HepG2 (cell line): ENCODE data around the gene BIK. TPM values are rescaled to one million over a fixed set of nuclear protein-coding genes. Genes with fewer than 3 reads are reported as not detected.

Experiments
- ARID2 ChIP-seq: sonication (generic); formaldehyde crosslinking; IDR thresholded peaks from 2 replicates; pipeline ENCODE4 v1.8.1; 2022; ENCODE audit warnings: mild to moderate bottlenecking, missing genetic modification reagents, borderline replicate concordance
- HNRNPLL ChIP-seq: fragments of 200-400 bp; formaldehyde crosslinking; IDR thresholded peaks from 2 replicates; pipeline ENCODE4 v1.6.1; 2017; ENCODE audit warnings: mild to moderate bottlenecking, low read depth, low read length; ENCODE audit not compliant: poor library complexity, severe bottlenecking
- KDM4B ChIP-seq: sonication (generic); formaldehyde crosslinking; IDR thresholded peaks from 2 replicates; pipeline ENCODE4 v1.4.0; 2020; ENCODE audit warnings: missing genetic modification reagents
- KDM5B ChIP-seq: sonication (generic); formaldehyde crosslinking; IDR thresholded peaks from 2 replicates; pipeline ENCODE4 v1.4.0; 2020; ENCODE audit warnings: missing genetic modification reagents, mild to moderate bottlenecking, borderline replicate concordance
- POGZ ChIP-seq: sonication (generic); formaldehyde crosslinking; IDR thresholded peaks from 2 replicates; pipeline ENCODE4 v1.4.0; 2020; ENCODE audit warnings: mild to moderate bottlenecking, missing genetic modification reagents
- RARA ChIP-seq: IDR thresholded peaks from 2 replicates; pipeline ENCODE4 v1.6.1; 2016; ENCODE audit warnings: missing genetic modification reagents, missing compliant biosample characterization
- SAFB2 ChIP-seq: sonication (generic); formaldehyde crosslinking; IDR thresholded peaks from 2 replicates; pipeline ENCODE4 v1.5.1; 2020; ENCODE audit warnings: missing genetic modification reagents, low read depth, mild to moderate bottlenecking, borderline replicate concordance
- SOX5 ChIP-seq: IDR thresholded peaks from 2 replicates; pipeline ENCODE4 v1.6.1; 2016; ENCODE audit warnings: borderline replicate concordance
- SP4 ChIP-seq: sonication (generic); formaldehyde crosslinking; IDR thresholded peaks from 2 replicates; pipeline ENCODE4 v1.8.1; 2023; ENCODE audit warnings: mild to moderate bottlenecking, missing genetic modification reagents
- STAG1 ChIP-seq: sonication (generic); formaldehyde crosslinking; IDR thresholded peaks from 2 replicates; pipeline ENCODE4 v1.4.0; 2020; ENCODE audit warnings: missing genetic modification reagents
- ZBTB25 ChIP-seq: IDR thresholded peaks from 2 replicates; pipeline ENCODE4 v1.6.1; 2018; ENCODE audit warnings: missing genetic modification reagents
- ZNF224 ChIP-seq: sonication (generic); formaldehyde crosslinking; IDR thresholded peaks from 2 replicates; pipeline ENCODE4 v1.5.0; 2020; ENCODE audit warnings: mild to moderate bottlenecking, missing genetic modification reagents
- ZNF235 ChIP-seq: sonication (generic); formaldehyde crosslinking; IDR thresholded peaks from 2 replicates; pipeline ENCODE4 v1.8.1; 2023; ENCODE audit warnings: mild to moderate bottlenecking, missing genetic modification reagents, borderline replicate concordance
- ZNF280B ChIP-seq: sonication (generic); formaldehyde crosslinking; IDR thresholded peaks from 2 replicates; pipeline ENCODE4 v1.5.0; 2020; ENCODE audit warnings: missing genetic modification reagents, mild to moderate bottlenecking, borderline replicate concordance
- ZNF784 ChIP-seq: sonication (generic); formaldehyde crosslinking; IDR thresholded peaks from 2 replicates; pipeline ENCODE4 v1.5.1; 2020; ENCODE audit warnings: missing genetic modification reagents, mild to moderate bottlenecking, borderline replicate concordance
- polyA plus RNA-seq, 8 experiments: library from polyadenylated mRNA; depleted of rRNA in 3 of 8; stranded (reverse) in 7 of 8; unstranded in 1 of 8; fragments of >200 nt; fragmentation: Illumina TruSeq in 4 of 8; extraction: Trizol in 4 of 8; gene quantifications; 2 replicates each; pipeline versions ENCODE4 v1.2.1 to v1.2.3, GENCODE V29; 2011 to 2016; ENCODE audit warnings: low read depth in 4 of 8, missing spikeins in 1 of 8, mixed read lengths in 1 of 8; ENCODE audit not compliant: insufficient read depth in 1 of 8
- total RNA-seq, 5 experiments: library from RNA; depleted of rRNA; stranded (reverse); fragments of >200 nt; fragmentation: Illumina TruSeq; extraction: Trizol; gene quantifications; 2 replicates each; pipeline ENCODE4 v1.2.3, GENCODE V29; 2016; ENCODE audit warnings: low read depth in 1 of 5
- TF ChIP-seq, protein P1 (sequence below): sonication (generic); formaldehyde crosslinking; IDR thresholded peaks from 2 replicates; pipeline ENCODE4; 2020; ENCODE audit warnings: missing genetic modification reagents, mild to moderate bottlenecking, borderline replicate concordance
- TF ChIP-seq, protein P2 (sequence below): sonication (generic); formaldehyde crosslinking; IDR thresholded peaks from 2 replicates; pipeline ENCODE4 v1.5.1; 2020; ENCODE audit warnings: missing genetic modification reagents, mild to moderate bottlenecking, borderline replicate concordance
- TF ChIP-seq, protein P3 (sequence below): sonication (generic); formaldehyde crosslinking; IDR thresholded peaks from 2 replicates; pipeline ENCODE4 v1.5.1; 2020; ENCODE audit warnings: mild to moderate bottlenecking, missing genetic modification reagents, moderate library complexity

BIK gene
- total and polyA plus RNA-seq, 2 of the 13 experiments (the other 11 are each of a cell fraction or from before 2014, with no cell fraction given): 0.54 to 0.80 TPM

DNA sequence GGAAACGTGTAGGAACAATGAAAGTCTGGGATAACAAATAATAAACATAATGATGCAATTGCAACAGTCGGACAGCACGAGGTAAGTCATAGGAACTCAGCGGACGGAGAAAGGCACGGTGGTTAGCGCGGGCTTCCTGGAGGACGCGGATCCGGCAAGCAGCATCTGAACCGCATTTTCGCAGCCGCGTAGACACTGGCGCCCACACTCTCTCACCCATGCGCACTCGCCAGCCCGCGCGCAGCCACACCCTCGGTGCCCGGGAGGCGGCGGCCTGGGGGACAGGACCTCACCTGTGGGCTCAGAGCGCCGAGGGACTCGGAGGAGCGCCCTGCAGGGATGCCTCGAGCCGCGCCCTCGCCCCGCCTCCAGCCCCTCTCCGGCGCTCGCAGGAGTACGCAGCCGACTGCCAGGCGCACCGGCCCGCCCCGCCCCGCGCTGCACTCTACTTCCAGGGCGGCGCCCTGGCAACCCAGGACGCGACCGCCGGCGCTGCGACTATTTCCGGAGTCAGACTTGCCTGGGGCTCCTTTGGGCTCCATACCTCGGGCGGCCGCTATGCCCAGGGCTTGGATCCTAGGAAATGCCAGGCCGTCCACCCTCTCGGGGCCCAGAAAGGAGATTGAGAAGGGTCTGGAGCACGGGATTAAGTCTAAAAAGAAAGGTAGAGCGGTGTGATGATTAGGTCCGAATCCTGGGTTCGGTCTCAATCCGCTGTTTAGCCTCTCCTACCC lies 21.4 kb upstream of the BIK start, which contains the start of gene TTLL1 (continued):
- TF ChIP-seq, protein P1, sequence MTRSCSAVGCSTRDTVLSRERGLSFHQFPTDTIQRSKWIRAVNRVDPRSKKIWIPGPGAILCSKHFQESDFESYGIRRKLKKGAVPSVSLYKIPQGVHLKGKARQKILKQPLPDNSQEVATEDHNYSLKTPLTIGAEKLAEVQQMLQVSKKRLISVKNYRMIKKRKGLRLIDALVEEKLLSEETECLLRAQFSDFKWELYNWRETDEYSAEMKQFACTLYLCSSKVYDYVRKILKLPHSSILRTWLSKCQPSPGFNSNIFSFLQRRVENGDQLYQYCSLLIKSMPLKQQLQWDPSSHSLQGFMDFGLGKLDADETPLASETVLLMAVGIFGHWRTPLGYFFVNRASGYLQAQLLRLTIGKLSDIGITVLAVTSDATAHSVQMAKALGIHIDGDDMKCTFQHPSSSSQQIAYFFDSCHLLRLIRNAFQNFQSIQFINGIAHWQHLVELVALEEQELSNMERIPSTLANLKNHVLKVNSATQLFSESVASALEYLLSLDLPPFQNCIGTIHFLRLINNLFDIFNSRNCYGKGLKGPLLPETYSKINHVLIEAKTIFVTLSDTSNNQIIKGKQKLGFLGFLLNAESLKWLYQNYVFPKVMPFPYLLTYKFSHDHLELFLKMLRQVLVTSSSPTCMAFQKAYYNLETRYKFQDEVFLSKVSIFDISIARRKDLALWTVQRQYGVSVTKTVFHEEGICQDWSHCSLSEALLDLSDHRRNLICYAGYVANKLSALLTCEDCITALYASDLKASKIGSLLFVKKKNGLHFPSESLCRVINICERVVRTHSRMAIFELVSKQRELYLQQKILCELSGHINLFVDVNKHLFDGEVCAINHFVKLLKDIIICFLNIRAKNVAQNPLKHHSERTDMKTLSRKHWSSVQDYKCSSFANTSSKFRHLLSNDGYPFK (CRISPR knock-in tag): peak; percentile 40; the same call in 1 of the 2 replicates
- TF ChIP-seq, protein P2, sequence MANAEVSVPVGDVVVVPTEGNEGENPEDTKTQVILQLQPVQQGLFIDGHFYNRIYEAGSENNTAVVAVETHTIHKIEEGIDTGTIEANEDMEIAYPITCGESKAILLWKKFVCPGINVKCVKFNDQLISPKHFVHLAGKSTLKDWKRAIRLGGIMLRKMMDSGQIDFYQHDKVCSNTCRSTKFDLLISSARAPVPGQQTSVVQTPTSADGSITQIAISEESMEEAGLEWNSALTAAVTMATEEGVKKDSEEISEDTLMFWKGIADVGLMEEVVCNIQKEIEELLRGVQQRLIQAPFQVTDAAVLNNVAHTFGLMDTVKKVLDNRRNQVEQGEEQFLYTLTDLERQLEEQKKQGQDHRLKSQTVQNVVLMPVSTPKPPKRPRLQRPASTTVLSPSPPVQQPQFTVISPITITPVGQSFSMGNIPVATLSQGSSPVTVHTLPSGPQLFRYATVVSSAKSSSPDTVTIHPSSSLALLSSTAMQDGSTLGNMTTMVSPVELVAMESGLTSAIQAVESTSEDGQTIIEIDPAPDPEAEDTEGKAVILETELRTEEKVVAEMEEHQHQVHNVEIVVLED (CRISPR knock-in tag): peak; percentile 90
- no peak for TF ChIP-seq KDM4B (CRISPR knock-in tag)
- peak; percentile 59; the same call in 1 of the 2 replicates for TF ChIP-seq ARID2 (CRISPR knock-in tag)
- peak; percentile 65 for TF ChIP-seq POGZ (CRISPR knock-in tag)
- TF ChIP-seq ZBTB25: peak; percentile 69
- TF ChIP-seq ZNF224 (CRISPR knock-in tag): peak; percentile 78; the same call in 1 of the 2 replicates
- no peak for TF ChIP-seq SAFB2
- TF ChIP-seq, protein P3, sequence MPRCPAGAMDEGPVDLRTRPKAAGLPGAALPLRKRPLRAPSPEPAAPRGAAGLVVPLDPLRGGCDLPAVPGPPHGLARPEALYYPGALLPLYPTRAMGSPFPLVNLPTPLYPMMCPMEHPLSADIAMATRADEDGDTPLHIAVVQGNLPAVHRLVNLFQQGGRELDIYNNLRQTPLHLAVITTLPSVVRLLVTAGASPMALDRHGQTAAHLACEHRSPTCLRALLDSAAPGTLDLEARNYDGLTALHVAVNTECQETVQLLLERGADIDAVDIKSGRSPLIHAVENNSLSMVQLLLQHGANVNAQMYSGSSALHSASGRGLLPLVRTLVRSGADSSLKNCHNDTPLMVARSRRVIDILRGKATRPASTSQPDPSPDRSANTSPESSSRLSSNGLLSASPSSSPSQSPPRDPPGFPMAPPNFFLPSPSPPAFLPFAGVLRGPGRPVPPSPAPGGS (CRISPR knock-in tag): peak; percentile 87
- TF ChIP-seq SOX5 (CRISPR knock-in tag): 0 out of 2 replicates have a peak, but pooled peaks have one; percentile 6
- TF ChIP-seq ZNF235 (CRISPR knock-in tag): 0 out of 2 replicates have a peak, but pooled peaks have one; percentile 55
- TF ChIP-seq ZNF784 (CRISPR knock-in tag): peak; percentile 85; the same call in 1 of the 2 replicates
- TF ChIP-seq SP4 (CRISPR knock-in tag): peak; percentile 66; the same call in 1 of the 2 replicates
- TF ChIP-seq KDM5B (CRISPR knock-in tag): peak; percentile 69; the same call in 1 of the 2 replicates
- peak; percentile 63 for TF ChIP-seq HNRNPLL
- TF ChIP-seq RARA (CRISPR knock-in tag): 0 out of 2 replicates have a peak, but pooled peaks have one; percentile 7
- TF ChIP-seq STAG1 (CRISPR knock-in tag): peak; percentile 25; the same call in 1 of the 2 replicates
- 0 out of 2 replicates have a peak, but pooled peaks have one; percentile 45 for TF ChIP-seq ZNF280B (CRISPR knock-in tag)
